ENCODE results near the gene NEURL1B. TPM values are rescaled to one million over a fixed set of nuclear protein-coding genes. Genes with fewer than 3 reads are reported as not detected.

Gene NEURL1B
- total RNA-seq, 2 donors from 2014 or later, result 9.9 to 12.2 TPM

DNA sequence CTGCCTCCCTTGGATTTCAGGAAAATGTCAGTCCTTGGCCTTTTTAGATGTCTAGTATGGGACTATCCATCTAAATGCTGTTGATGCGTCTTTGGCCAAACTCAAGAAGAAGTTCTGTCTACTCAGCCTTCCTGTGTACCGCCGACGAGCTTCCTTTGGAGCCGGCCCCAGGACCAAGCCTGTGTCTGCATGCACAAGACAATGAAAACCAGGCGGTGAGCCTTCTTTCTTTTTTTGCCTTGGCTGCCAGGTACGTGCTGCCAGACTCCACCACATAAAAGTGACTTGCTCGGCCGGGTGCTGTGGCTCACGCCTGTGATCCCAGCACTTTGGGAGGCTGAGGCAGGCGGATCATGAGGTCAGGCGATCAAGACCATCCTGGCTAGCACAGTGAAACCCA, 6.0 kb upstream of the NEURL1B start:
- no peak overlapping the region for H3K27ac ChIP-seq
- intact Hi-C loops (cut with DNase I), result no loop called here
- TF ChIP-seq, protein P1, sequence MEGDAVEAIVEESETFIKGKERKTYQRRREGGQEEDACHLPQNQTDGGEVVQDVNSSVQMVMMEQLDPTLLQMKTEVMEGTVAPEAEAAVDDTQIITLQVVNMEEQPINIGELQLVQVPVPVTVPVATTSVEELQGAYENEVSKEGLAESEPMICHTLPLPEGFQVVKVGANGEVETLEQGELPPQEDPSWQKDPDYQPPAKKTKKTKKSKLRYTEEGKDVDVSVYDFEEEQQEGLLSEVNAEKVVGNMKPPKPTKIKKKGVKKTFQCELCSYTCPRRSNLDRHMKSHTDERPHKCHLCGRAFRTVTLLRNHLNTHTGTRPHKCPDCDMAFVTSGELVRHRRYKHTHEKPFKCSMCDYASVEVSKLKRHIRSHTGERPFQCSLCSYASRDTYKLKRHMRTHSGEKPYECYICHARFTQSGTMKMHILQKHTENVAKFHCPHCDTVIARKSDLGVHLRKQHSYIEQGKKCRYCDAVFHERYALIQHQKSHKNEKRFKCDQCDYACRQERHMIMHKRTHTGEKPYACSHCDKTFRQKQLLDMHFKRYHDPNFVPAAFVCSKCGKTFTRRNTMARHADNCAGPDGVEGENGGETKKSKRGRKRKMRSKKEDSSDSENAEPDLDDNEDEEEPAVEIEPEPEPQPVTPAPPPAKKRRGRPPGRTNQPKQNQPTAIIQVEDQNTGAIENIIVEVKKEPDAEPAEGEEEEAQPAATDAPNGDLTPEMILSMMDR (IDR thresholded peaks at IDR 0.05), result no peak
- no peak for TF ChIP-seq POLR2A (IDR thresholded peaks at IDR 0.05)
- no peaks in the 10 kb centered on the region for H3K9me3 ChIP-seq
- no peak for ATAC-seq
- peak in 1 of 4 donors; percentile 3 for DNase-seq
- H3K27me3 ChIP-seq, result no peaks in the 10 kb centered on the region
- WGBS, 2 donors, result 91 to 95% methylated on average over 12 of the region's 12 CpGs
- H3K4me1 ChIP-seq, result peaks cover 10% of the 10 kb centered on the region
- no peaks in the 10 kb centered on the region for H3K36me3 ChIP-seq (replicated peaks in 1 of 2; ENCODE audit: insufficient read depth in 1 of 2, low read depth in 2 of 2)
- no peak overlapping the region for H3K4me3 ChIP-seq

- TF ChIP-seq, protein P1 (IDR thresholded peaks at IDR 0.05), result no peak
- TF ChIP-seq POLR2A (IDR thresholded peaks at IDR 0.05), result no peak
- Histone ChIP-seq H3K27me3 (no peaks in the 10 kb centered on the region), H3K27ac (no peak overlapping the region), H3K4me1 (peaks cover 12% of the 10 kb centered on the region), H3K4me3 (no peak overlapping the region), H3K9me3 (no peaks in the 10 kb centered on the region), H3K36me3 (replicated peaks in 1 of 2; ENCODE audit: insufficient read depth in 1 of 2, low read depth in 2 of 2) (no peaks in the 10 kb centered on the region)
- intact Hi-C loops (cut with DNase I), result no loop called here
- ATAC-seq (no peak), DNase-seq (no peak)
- 88 to 99% methylated on average over 9 to 11 of the region's 11 CpGs for WGBS, 2 donors
These were observed 4.6 kb upstream of the NEURL1B start for GRCh38 chr5:172636279-172637050.

- Histone ChIP-seq H3K36me3 (replicated peaks in 1 of 2; ENCODE audit: insufficient read depth in 1 of 2, low read depth in 2 of 2) (no peaks in the 10 kb centered on the region), H3K27ac (no peak overlapping the region), H3K4me1 (peaks cover 17% of the 10 kb centered on the region), H3K4me3 (no peak overlapping the region), H3K27me3 (no peaks in the 10 kb centered on the region), H3K9me3 (no peaks in the 10 kb centered on the region)
- intact Hi-C loops (cut with DNase I), result no loop called here
- 49 to 67% methylated on average over 3 to 10 of the region's 10 CpGs for WGBS, 2 donors
- ATAC-seq (no peak), DNase-seq (peak in 2 of 4 donors; percentile 11 to 46)
- TF ChIP-seq, protein P1 (IDR thresholded peaks at IDR 0.05), result no peak
- no peak for TF ChIP-seq POLR2A (IDR thresholded peaks at IDR 0.05)
These were observed 3.9 kb upstream of the NEURL1B start for GRCh38 chr5:172637110-172637580.

DNA sequence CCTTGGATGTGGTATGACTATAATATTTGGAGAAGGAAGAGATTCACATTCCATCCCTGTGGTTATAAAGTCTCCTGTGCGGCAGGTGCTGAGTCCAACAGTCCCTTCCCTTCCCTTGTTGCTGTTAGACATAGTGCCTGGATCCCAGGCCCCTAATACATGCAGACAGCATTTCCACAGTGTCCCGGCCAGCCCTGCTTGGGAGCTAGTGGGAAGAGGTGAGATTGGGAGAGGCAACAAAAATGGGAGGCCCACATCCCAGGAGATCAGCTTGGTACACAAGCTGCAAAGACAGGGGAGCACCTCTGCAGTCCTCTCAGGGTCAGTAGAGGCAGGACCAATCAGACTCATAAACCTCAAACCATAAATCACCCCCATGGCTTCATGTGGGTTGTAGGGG, 3.3 kb upstream of the NEURL1B start:
- Histone ChIP-seq H3K36me3 (replicated peaks in 1 of 2; ENCODE audit: insufficient read depth in 1 of 2, low read depth in 2 of 2) (no peaks in the 10 kb centered on the region), H3K4me1 (peaks cover 17% of the 10 kb centered on the region), H3K27ac (no peak overlapping the region), H3K9me3 (no peaks in the 10 kb centered on the region), H3K27me3 (no peaks in the 10 kb centered on the region), H3K4me3 (no peak overlapping the region)
- ATAC-seq (no peak), DNase-seq (peak in 1 of 4 donors; percentile 7)
- TF ChIP-seq, protein P1 (IDR thresholded peaks at IDR 0.05), result no peak
- no peak for TF ChIP-seq POLR2A (IDR thresholded peaks at IDR 0.05)
- intact Hi-C loops (cut with DNase I), result no loop called here
- 78 to 100% methylated on average over 2 of the region's 2 CpGs for WGBS, 2 donors

All from body of pancreas (tissue), 4 donors.